Inflammatory macrophage treated with lipopolysaccharide for 1 hour (primary cell): Measurements from ENCODE around the gene NBEA.
"Not testable (repeated sequence)": the region's sequence is repeated elsewhere in the genome, so short reads cannot be mapped to it uniquely, and the experiment has no call there.

Source experiments
- DNase-seq, 2 donors: peaks; one replicate each; pipeline ENCODE4 v3.0.0-alpha.2; 2020 to 2022

Gene NBEA

DNA sequence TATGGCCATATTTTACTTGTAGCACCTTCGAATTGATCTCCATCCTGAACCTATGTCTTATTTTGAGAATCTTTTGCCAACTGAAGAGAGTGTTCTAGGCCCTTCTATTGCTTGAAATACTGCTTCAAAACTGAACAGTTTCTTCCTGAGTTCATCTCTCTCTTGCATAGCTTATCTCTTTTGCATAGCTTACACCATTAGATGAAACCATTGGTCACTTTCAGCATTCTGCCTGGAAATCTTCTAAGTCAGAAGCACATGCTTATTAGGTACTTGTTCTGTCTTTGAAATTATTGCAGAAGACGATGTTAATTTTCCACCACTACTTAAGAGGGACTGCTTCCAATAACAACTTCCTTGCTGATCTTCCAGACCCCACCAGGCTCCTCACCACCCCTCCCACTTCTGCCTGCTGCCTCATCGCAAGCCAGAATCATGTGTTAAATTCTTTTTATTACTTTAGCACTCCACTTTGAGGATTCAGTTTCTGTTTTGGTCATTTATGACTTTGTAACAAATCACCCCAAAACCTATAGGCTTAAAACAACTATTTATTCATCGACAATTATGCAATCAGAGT, 656.8 kb downstream of the NBEA start:
- no peak for DNase-seq

DNA sequence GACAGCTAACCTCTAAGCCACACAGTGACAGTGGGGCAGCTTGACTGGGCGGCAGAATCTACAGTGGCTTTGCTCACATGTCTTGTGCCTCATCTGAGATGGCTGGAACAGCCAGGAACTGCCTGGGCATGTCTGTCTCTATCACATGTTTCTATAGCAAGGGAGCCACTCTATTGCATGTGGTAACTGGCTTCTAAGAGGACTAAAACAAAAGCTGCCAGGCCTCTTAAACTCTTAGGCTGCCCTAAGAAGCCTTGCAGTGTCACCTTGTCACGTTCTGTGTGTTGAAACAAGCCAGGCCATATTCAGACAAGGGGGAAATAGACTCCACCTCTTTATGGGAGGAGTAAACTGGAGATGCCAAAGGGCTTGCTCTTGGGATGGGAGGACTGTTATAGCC, 657.3 kb downstream of the NBEA start:
- DNase-seq, result no peak

- no peak for DNase-seq
These were observed 658.1 kb downstream of the NBEA start for GRCh38 chr13:35600137-35600536.

GRCh38 chr13:35603593-35604285, 661.7 kb downstream of the NBEA start:
- DNase-seq, result no peak

DNA sequence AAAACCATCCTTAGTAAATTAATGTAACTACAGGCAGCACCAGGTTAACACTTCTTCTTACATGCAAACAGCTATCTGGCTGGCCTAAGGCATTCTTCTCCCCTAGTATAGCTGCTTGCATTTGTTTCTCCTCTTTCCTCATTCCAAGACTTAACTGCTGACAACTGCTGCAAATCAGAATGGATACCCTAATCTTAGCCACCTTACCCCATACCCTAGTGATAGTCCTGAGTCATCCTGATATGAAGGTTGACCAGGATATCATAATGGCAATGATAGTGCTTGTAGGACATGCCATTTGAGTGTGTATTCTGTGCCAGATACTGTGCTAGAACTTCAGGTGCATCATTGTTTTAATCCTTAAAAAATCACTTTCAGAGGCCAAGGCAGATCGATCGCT, 672.6 kb downstream of the NBEA start:
- no peak for DNase-seq

DNA sequence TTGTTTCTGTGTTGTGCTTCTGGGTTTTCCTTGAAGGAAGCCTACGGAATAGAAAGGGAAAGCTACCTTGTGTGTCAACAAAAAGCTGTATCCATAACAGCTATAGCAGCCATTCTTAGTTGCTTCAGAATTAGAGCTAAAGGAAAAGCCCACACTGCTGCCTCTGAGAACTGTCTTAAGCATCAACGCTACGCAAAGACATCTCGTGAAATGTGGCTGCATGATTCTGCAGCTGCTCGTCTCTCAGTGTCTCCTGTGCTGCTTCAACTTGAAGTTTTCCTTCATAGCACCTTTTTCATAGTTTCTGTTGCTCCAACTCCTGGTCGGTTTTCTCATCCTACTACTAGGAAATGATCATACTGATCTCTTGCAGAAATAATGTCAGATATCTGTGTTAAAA, 675.4 kb downstream of the NBEA start:
- DNase-seq, result no peak

GRCh38 chr13:35618565-35619083, 676.6 kb downstream of the NBEA start:
- DNase-seq, result no peak

- no peak for DNase-seq
These were observed 679.9 kb downstream of the NBEA start for GRCh38 chr13:35621989-35622388.

GRCh38 chr13:35629026-35629425, 687.0 kb downstream of the NBEA start:
- no peak for DNase-seq

DNA sequence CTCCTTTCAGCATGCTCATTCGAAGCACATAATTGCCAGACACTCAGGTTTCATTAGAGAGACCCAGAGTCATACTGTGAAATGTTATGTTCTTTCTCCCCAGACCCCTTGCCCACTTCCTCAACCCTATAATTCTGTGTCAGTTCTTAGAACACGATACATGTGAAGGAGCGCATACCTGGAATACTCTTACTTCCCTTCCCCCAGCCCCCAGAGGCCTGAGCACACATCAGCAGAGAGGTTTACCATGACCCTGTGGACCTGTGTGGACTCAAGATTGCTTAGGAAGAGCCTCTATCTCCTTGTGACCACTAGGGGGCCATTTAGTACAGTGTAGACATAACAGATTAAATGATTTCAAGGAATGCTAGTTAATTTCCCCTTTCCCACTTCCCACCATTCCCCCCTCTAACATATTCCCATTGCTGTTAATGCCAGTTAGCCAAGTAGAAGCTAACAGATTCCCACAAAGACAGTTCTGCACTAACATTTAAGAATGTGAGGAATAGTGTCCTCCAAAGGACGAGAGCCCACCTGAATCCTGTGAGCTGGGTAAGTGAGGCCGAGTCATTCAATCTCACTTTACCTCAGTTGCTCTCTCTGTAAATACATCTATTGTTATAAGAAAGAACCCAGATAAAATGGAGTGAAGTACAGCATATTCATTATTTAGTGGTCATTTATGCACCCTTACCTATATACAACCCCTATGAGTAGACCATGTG, 688.6 kb downstream of the NBEA start:
- peak; percentile 18 to 39 for DNase-seq

GRCh38 chr13:35631666-35632065, 689.6 kb downstream of the NBEA start:
- no peak for DNase-seq

DNA sequence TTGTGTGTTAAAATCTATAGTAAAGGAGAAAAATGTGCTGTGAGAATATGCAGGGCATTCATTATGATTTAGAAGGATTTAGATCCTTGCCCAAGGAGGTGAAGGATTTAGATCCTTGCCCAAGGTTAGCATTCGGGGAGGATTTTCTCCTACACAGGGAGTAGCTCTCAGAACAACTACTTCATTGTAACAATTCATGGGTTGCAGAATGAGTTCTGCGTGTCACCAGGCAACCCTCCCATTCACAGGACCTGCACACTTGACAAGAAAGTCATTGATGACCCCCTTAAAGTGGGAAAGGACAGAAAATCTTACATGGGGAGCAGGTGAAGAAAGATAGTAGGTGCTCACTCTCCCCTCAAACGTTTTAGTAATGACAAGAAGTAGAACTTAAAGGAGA, 701.6 kb downstream of the NBEA start:
- no peak for DNase-seq

- no peak for DNase-seq
These were observed 704.1 kb downstream of the NBEA start for GRCh38 chr13:35646056-35646774.

DNA sequence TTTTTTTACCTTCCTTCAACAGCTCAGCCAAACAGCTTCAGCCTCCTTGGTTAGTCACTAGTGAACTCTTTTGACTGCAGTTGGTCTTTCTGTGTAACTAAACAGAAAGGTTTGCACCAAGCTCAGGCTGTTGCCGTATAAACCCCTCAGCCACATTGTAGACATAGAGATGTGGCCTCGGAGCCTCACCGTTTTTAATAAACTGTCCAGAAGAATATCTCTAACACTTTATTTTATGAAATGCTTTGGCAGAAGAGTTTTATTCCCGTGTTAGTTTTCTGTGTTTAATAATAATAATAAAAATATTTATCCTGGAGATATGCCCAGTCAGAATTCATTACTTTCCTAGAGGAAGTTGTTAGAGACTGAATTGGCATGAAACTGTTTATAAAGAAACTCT, 706.1 kb downstream of the NBEA start:
- DNase-seq, result no peak

DNA sequence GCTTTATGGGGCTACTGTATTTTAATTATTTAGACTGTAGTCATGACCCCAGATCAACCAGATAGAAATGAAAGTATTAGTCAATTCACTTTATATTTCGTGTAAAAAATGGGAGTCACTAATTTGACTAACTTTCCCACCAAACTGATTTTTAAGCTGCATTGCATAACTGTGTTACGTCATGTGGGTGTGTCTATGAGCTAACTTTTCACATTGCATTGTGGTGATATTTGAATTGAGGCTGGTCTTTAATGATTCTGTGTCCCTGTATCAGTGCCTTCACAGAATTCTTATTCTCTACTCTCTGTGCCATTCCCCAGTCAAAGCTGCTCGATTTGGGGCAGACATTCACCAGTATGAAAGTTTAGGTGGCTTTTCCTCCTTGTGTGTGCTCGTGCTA, 707.1 kb downstream of the NBEA start:
- peak in 1 of 2 donors; percentile 20 for DNase-seq

GRCh38 chr13:35659796-35660195, 717.7 kb downstream of the NBEA start:
- no peak for DNase-seq

- DNase-seq, result no peak
These were observed 722.7 kb downstream of the NBEA start for GRCh38 chr13:35664747-35665146.

GRCh38 chr13:35669321-35669720, 727.3 kb downstream of the NBEA start:
- DNase-seq, result no peak

- DNase-seq, result no peak
These were observed 730.5 kb downstream of the NBEA start for GRCh38 chr13:35672611-35673010.

GRCh38 chr13:35675651-35676050, 733.6 kb downstream of the NBEA start:
- DNase-seq, result no peak

GRCh38 chr13:35677863-35678262, 735.8 kb downstream of the NBEA start:
- DNase-seq, result not testable (repeated sequence)

GRCh38 chr13:35681685-35682084, 739.6 kb downstream of the NBEA start:
- no peak for DNase-seq

DNA sequence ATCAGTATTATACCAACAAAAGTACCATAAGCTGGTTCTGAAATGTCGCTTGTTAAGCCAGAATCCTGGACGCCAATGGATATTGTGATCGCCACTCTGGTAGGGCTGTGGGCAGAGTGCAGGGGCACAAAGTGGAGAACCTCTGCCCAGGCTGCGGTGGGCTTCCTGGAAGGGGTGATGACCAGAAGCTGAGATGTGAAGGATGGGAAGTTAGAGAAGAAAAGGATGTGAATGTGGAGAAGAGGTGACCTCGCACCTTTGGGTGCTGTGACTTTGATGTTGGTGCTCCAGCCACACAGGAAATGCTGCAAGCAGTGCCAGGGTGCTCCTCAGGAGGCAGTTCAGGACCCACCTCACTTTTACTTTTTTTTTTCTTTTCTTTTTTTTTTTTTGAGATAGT, 742.4 kb downstream of the NBEA start:
- DNase-seq, result no peak
